AG09319 (cell line): ENCODE measurements around the gene DEFB108B.
"Not testable (repeated sequence)": the region's sequence is repeated elsewhere in the genome, so short reads cannot be mapped to it uniquely, and the experiment has no call there.

Experiments
- DNase-seq: peaks from one replicate; pipeline ENCODE4 v3.0.0-alpha.2; 2010; ENCODE audit warnings: low read depth; ENCODE audit errors: extremely low read depth
- TF ChIP-seq, protein P1 (sequence below): IDR thresholded peaks from 2 replicates; pipeline ENCODE4 v1.5.1; 2011; ENCODE audit warnings: low read depth, mild to moderate bottlenecking, inconsistent platforms, low read length, moderate library complexity

The DEFB108B gene

DNA sequence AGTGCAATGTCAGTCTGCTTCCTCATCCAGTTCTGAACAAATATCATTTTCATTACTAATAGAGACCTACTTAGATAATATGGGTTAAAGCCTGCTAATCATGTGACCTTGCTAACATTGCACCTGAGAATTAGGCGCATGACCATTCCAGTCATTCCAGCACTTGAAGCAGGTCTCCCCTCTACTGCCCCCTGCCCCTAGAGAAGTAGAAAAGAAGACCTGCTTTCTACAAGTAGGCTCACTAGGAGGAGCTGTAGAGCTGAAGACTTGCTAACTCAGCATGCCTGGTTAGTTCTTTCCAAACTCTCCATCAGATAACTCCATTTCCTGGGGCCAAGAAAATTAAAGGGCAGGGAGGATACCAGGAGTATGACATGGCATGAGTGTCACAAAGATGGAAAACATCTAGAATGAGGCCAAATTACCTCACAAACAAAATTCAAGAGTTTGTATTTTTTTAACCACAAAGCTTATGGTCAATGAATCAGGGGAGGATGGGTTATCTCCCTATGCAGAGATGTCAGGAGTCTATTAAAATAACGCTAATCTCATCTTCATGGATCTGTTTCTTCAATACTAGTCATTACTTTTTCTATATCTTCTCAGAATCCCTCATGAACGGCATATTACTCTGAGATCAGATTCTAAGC, 31.1 kb downstream of the DEFB108B start:
- TF ChIP-seq, protein P1, sequence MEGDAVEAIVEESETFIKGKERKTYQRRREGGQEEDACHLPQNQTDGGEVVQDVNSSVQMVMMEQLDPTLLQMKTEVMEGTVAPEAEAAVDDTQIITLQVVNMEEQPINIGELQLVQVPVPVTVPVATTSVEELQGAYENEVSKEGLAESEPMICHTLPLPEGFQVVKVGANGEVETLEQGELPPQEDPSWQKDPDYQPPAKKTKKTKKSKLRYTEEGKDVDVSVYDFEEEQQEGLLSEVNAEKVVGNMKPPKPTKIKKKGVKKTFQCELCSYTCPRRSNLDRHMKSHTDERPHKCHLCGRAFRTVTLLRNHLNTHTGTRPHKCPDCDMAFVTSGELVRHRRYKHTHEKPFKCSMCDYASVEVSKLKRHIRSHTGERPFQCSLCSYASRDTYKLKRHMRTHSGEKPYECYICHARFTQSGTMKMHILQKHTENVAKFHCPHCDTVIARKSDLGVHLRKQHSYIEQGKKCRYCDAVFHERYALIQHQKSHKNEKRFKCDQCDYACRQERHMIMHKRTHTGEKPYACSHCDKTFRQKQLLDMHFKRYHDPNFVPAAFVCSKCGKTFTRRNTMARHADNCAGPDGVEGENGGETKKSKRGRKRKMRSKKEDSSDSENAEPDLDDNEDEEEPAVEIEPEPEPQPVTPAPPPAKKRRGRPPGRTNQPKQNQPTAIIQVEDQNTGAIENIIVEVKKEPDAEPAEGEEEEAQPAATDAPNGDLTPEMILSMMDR: peak; percentile 60
- DNase-seq: peak; percentile 40

DNA sequence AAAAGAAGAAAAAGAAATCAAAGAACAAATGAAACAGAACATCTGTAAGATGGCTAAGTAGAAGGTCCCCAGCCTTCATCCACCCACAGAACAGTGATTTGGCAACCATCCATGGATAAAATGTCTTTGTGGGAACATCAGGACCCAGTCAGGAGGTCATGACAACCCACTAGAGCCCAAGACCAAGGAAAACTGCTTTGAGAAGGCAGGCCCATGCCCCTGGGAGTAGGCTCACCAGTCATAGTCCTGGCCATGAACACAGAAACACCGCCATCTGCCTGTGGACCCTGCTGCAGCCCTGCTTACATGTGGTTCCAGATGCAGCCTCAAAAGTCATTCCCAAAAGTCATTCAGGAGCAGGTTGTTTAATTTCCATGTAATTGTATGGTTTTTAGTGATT, 34.2 kb downstream of the DEFB108B start:
- not testable (repeated sequence) for DNase-seq

DNA sequence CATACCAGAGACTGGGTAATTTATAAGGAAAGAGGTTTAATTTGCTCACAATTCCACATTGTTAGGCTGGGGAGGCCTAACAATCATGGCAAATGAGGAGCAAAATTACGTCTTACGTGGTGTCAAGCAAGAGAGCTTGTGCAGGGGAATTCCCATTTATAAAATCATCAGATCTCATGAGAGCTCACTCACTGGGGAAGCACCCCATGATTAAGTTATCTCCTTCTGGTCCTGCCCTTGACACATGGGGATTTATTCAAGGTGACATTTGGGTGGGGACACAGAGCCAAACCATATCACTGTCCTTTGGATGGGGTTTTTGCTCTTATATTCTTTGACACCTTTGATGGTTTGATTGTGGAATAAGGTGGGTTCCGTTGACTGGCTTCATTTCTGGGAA, 36.9 kb downstream of the DEFB108B start:
- DNase-seq: not testable (repeated sequence)

DNA sequence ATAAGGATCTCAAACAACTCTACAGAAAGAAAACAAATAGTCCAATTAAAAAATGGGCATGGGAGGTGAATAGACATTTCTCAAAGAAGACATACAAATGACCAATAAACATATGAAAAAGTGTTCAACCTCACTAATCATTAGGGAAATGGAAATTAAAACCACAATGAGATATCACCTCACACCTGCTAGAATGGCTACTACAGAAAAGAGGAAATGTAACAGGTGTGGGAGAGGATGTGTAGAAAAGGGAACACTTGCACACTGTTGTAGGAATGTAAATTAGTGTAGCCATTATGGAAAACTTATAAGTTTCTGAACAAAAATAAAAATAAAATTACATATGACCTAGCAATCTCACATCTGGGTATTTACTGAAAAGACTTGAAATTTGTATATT, 37.7 kb downstream of the DEFB108B start:
- not testable (repeated sequence) for DNase-seq

DNA sequence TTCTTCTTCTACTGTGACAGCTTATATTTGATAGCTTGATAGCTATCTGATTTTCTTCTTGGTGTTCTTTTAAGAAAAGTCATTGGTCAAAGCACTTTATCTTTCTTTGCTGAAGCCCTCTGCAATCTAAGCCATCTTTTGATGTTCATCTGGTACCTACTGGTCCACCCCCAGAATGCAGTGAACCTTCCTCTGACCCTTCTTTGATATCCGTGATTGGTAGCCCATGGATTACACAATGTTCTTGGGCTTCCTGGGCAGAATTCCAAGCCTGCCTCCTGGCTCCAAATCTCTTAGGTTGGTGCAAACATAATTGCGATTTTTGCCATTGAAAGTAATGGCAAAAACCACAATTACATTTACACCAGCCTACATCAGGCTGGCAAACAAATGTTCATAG, 43.3 kb downstream of the DEFB108B start:
- not testable (repeated sequence) for DNase-seq

DNA sequence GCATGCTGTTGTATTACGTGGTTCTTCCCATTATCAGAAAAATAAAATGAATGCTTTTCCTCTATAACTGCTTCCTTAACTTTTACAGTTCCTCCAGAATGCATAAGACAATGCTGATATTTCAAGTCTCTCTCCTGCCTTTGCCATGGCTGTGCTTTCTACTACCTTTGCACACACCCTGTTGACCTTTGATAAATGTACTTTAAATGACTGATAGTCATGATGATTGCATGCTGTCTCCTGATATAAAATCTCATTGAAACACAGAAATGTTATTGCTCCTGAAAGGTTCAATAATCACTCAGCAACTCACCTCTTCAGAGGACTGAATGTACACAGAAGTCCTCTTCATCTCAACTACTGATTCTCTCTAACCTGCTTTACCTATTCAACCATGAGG, 45.1 kb downstream of the DEFB108B start, which contains the start of gene DEFB131B:
Gene DEFB131B, plus strand, starts transcription at position 395 of the 400 bp plus-strand sequence. Its CDS starts 0 bp downstream, at position 395.
- DNase-seq: not testable (repeated sequence)

DNA sequence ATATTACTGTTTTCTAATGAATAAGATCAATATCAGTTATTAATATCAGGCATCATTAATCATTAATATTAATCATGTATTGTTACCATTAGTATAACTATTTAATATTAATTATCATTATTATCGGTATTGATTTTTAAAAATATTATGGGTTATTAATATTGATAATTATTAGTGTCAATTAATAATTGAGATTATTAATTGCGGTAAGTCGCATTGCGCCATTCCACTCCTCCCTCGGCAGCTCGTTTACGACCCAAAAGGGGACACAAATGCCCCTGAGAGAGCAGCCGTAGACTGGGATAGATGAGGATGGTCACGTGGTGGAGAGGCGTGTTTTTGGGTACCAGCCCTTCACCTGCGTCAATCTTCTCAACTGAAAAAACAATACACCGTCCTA, 52.8 kb downstream of the DEFB108B start:
- not testable (repeated sequence) for DNase-seq
